ELF-1 (cell line): ENCODE data around the gene ZNF585A.
"Not testable (repeated sequence)": the region's sequence is repeated elsewhere in the genome, so short reads cannot be mapped to it uniquely, and the experiment has no call there.

Experiments
- DNase-seq: peaks from one replicate; pipeline ENCODE4 v3.0.0-alpha.2; 2016; ENCODE audit warnings: low read depth, low spot score

The ZNF585A gene

DNA sequence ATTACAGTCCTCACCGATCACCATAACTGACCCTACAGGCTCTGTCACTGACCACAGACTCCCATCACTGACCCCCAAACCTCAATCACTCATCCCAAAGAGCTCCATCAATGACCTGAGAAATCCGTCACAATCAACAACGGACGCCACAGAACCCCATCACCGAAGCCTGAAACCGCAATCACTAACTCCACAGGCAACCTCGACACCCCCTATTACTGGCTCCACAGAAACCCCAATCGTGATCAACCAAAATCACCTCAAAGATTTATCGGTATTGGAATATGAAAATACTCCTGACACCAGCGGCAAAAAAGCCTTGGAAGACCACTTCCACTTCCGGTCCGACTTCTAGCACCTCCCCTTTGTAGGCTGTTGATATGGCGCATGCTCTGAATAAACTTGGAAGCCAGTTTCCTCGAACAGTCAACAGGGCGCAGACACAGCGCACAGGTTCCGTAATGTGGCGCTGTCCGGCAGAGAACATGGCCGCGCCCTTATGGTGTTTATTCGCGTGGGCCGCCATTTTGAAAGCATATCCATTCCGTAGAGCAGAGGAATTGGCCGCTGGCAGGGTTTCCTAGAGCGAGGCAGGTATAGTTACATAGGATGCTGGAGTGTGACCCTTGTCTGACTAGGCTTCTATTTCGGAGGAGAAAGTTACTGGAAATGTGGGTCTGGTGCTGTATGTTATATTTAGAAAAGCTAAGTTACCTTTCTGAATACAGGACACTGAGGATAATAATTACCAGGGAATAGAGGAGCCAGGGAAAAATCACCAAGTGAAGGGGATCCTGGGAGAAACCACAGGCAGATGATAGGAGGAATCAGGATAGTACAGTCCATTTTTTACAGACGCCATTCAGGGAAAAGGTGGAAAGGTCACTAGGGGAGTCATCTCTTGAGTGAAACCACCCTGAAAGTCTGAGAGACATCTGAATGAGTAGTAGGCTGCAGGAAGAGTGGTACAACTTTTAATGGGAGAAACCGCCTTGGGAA lies at the start of gene ZNF585A:
Gene ZNF585A, minus strand, starts transcription at position 328 of the 999 bp plus-strand sequence. CDS start 2,785 bp downstream, outside the sequence.
- peak; percentile 98 for DNase-seq

- DNase-seq, result no peak
These were observed 48.6 kb upstream of the ZNF585A start for GRCh38 chr19:37221136-37221535.

- no peak for DNase-seq
These were observed 47.9 kb upstream of the ZNF585A start for GRCh38 chr19:37220383-37220782.

GRCh38 chr19:37218592-37218935 lies 46.1 kb upstream of the ZNF585A start:
- DNase-seq, result no peak

DNA sequence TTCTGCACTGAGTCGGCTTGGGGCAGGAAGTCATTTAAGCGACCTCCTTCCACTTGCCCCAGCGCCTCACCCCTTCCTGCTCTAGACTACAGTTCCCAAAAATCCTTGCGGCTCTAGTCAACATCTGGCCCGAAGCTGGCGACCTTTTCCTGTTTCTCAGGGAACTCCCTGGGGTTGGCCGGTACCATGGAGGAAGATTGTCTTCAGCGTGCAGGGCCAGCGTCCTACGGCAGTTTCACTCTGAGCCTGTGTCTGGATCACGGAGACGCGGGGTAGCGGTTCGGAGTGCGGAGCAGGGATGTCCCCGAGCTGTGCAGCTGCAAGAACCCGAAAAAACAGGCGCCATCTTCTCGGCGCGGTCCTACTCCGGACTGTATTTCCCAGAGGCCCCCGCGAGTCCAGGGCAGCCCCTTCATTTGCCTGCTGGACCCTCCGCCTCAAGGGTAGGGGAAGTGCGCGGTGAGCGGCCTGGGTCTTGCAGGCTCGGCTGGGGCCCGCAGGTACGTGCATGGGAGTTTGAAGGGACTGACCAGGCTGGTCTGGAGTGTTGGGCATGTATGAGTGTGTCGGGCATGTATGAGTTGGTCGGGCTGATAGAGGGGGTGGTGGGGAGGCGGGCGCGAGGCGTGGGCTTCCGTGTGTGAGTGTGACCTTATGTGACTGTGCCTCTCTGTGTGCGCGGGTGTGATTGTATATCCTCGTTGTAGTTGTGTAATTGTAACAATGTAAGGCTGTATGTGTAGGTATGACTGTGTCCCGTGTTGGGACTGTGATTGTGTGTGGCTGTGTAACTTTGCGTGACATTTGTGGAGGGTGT lies 45.5 kb upstream of the ZNF585A start, which contains the start of gene ZNF383:
Gene ZNF383, plus strand, starts transcription at position 440 of the 817 bp plus-strand sequence. CDS start 12,240 bp downstream, outside the sequence.
- DNase-seq, result peak; percentile 96

DNA sequence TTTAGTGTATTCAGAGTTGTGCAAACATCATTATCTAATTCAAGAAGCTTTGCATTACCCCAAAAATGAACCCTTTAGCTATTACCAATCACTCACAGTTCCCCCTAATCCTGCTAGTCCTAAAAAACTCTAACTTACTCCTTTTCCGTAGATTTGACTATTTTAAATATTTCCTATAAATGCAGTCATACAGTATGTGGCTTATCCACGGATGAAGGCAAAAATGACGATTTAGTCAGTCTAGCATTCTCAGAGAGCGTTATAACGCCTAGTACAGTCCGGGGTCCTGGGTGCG lies 44.9 kb upstream of the ZNF585A start:
- no peak for DNase-seq

DNA sequence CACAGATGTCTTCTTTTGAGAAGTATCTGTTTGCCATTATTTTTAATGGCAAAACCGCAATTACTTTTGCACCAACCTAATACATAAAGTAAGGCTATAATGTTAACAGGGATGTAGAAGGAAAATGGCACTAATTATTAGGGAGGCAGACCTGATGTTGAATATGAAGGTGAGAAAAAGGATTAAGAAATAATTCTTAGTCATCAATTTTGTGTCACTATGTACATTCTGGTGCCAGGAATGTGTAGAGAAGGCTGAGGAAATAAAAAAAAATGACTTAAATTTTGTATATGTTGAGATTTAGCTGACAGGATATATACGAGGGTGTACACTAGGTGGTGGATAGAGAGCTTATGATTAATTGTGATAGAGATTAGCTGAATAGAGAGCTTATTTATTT lies 25.3 kb upstream of the ZNF585A start:
- DNase-seq, result no peak

GRCh38 chr19:37197115-37197514 lies 24.6 kb upstream of the ZNF585A start:
- DNase-seq, result not testable (repeated sequence)

DNA sequence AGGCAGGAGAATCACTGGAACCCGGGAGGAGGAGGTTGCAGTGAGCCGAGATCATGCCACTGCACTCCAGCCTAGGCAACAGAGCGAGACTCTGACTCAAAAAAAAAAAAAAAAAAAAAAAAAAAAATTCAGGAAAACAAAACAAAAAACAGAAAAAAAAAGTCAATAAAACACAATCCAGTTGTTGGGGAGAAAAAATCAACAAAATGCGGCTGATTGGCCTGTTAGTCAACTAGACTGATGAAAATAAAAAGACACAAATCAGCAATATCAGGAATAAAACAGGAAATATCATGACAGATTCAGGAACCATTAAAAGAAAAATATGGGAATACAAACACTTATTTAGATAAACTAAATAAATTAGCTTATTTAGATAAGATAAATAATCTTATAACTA lies 22.8 kb upstream of the ZNF585A start:
- DNase-seq, result not testable (repeated sequence)

DNA sequence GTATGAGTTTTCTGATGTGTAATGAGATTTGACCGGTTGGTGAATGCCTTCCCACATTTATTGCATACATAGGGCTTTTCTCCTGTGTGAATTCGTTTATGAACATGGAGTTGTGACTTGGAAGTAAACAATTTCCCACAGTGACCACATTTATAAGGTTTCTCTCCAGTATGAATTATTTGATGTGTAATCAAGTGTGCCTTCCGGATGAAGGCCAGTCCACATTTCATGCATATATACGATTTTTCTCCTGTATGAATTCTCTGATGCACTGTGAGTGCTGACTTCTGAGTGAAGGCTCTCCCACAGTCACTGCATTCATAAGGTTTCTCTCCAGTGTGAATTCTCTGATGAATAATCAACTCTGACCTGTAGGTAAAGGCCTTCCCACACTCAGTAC lies 13.6 kb upstream of the ZNF585A start:
- not testable (repeated sequence) for DNase-seq

- DNase-seq, result no peak
These were observed 6.9 kb downstream of the ZNF585A start for GRCh38 chr19:37165635-37166034.

DNA sequence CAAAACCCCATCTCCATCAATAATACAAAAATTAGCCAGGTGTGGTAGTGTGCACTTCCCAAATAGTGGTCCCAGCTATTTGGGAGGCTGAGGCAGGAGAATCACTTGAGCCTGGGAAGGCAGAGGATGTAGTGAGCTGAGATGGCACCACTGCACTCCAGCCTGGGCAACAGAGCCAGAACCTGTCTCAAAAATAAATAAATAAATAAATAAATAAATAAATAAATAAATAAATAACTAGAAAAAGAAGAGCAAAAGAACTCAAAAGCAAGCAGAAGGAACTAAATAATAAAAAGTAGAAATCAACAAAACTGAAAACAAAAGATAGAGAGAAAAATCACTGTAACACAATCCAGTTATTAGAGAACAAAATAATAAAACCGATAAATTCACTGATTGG lies 12.3 kb downstream of the ZNF585A start:
- DNase-seq, result no peak

GRCh38 chr19:37148214-37148613 lies 24.3 kb downstream of the ZNF585A start:
- DNase-seq, result no peak

DNA sequence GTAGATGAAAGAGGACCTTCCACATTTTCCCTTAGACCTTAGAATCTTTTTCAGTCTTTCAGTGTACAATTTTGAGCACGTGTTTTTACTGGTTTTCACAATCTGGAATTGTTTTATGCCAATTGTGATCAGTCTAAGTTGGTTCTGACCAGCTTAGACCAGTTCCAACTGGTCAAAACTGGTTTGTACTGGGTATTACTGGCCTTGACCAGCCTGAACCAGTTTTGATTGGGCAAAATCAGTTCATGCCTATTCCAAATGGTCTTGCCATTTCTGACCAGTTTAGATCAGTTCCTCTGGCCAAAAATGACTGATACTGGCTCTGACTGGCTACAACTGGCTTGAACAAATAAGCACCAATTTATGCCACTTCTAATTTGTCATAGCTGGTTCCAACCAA lies 36.4 kb downstream of the ZNF585A start:
- no peak for DNase-seq

DNA sequence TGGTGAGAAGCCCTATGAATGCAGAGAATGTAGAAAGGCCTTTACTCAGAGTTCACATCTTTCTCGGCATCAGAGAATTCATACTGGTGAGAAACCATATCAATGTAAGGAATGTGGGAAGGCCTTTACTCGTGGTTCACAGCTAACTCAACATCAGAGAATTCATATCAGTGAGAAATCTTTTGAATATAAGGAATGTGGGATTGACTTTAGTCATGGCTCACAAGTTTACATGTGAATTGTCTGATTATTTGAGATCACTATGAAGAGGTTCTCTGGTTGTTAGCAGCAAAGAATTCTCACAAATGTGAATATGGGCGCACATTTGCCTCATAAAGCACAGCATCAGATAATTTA lies 43.7 kb downstream of the ZNF585A start:
- no peak for DNase-seq

GRCh38 chr19:37127999-37128820 lies 44.3 kb downstream of the ZNF585A start:
- no peak for DNase-seq

GRCh38 chr19:37122093-37122492 lies 50.4 kb downstream of the ZNF585A start:
- not testable (repeated sequence) for DNase-seq

GRCh38 chr19:37114001-37114400 lies 58.5 kb downstream of the ZNF585A start:
- no peak for DNase-seq

DNA sequence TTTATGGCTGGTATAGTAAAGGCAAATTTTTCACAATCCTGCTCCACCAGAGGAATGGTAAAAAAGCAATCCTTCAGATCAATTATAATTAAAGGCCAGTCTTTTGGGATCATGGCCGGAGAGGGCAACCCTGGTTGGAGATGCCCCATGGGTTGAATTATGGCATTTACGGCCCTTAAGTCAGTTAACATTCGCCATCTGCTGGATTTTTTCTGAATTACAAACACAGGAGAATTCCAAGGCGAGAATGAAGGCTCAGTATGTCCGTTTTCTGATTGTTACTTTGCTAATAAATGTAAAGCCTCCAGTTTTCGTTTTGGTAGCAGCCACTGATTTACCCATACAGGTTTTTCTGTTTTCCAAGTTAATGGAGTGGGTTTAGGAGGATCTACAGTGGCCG lies 60.7 kb downstream of the ZNF585A start:
- not testable (repeated sequence) for DNase-seq

DNA sequence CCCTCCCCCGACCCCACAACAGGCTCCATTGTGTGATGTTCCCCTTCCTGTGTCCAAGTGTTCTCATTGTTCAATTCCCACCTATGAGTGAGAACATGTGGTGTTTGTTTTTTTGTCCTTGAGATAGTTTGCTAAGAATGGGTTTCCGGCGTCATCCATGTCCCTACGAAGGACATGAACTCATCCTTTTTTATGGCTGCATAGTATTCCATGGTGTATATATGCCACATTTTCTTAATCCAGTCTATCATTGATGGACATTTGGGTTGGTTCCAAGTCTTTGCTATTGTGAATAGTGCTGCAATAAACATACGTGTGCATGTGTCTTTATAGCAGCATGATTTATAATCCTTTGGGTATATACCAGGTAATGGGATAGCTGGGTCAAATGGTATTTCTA lies 68.4 kb downstream of the ZNF585A start:
- not testable (repeated sequence) for DNase-seq

DNA sequence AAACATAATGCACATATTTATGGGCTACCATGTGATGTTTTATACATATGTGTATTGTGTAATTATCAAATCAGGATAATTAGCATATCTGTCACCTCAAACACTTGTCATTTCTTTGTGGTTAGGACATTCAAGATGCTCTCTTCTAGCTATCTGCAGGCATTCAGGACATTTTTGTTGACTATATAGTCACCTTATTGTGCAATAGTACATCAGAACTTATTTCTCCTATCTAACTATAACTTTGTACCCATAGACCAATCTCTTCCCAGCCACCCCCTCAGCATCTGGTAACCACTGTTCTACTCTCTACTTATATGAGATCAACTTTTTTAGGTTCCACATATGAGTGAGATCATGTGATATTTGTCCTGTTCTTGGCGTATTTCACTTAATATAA lies 73.9 kb downstream of the ZNF585A start:
- no peak for DNase-seq

GRCh38 chr19:37095859-37096258 lies 76.6 kb downstream of the ZNF585A start:
- no peak for DNase-seq
